HUES6 (cell line): ENCODE results near the gene PFKFB3.
"Not testable (repeated sequence)": the region's sequence is repeated elsewhere in the genome, so short reads cannot be mapped to it uniquely, and the experiment has no call there.

Experiments
- H3K27ac ChIP-seq: 2 replicates; pipeline ENCODE4 v1.7.0; 2013; ENCODE audit warnings: low read depth, mild to moderate bottlenecking, low read length, inconsistent platforms
- H3K27me3 ChIP-seq: 2 replicates; pipeline ENCODE4 v1.6.1; 2013; ENCODE audit warnings: low read length; ENCODE audit not compliant: control insufficient read depth, insufficient read depth
- H3K36me3 ChIP-seq: 2 replicates; pipeline ENCODE4 v1.6.1; 2013; ENCODE audit warnings: low read length; ENCODE audit not compliant: control insufficient read depth, insufficient read depth
- H3K4me1 ChIP-seq: 2 replicates; pipeline ENCODE4 v1.6.1; 2013; ENCODE audit warnings: low read length; ENCODE audit not compliant: control insufficient read depth, insufficient read depth
- H3K4me3 ChIP-seq: 2 replicates; pipeline ENCODE4 v1.5.1; 2013; ENCODE audit warnings: low read depth, low read length
- H3K9ac ChIP-seq: one replicate; pipeline ENCODE4 v1.6.1; 2013; ENCODE audit warnings: mild to moderate bottlenecking, low read length
- H3K9me3 ChIP-seq: 2 replicates; pipeline ENCODE4 v1.6.1; 2013; ENCODE audit warnings: low read depth, low read length; ENCODE audit not compliant: control insufficient read depth, insufficient read depth

PFKFB3 gene

GRCh38 chr10:6275022-6275997 is 72.6 kb downstream of the PFKFB3 start:
- H3K36me3 ChIP-seq: no peaks in the 10 kb centered on the region
- no peak overlapping the region for H3K4me3 ChIP-seq
- H3K4me1 ChIP-seq: peaks cover 17% of the 10 kb centered on the region; the same call in 1 of the 2 replicates
- H3K27me3 ChIP-seq: no peaks in the 10 kb centered on the region
- no peak overlapping the region for H3K9ac ChIP-seq
- peak overlapping the region; percentile 32; the same call in 1 of the 2 replicates for H3K27ac ChIP-seq
- no peaks in the 10 kb centered on the region for H3K9me3 ChIP-seq

GRCh38 chr10:6276356-6276755 is 73.6 kb downstream of the PFKFB3 start:
- no peaks in the 10 kb centered on the region for H3K9me3 ChIP-seq
- H3K36me3 ChIP-seq: no peaks in the 10 kb centered on the region
- H3K4me3 ChIP-seq: no peak overlapping the region
- peaks cover 20% of the 10 kb centered on the region; the same call in 1 of the 2 replicates for H3K4me1 ChIP-seq
- no peak overlapping the region for H3K27ac ChIP-seq
- no peak overlapping the region for H3K9ac ChIP-seq
- no peaks in the 10 kb centered on the region for H3K27me3 ChIP-seq

GRCh38 chr10:6278519-6279120 is 75.9 kb downstream of the PFKFB3 start:
- Histone ChIP-seq H3K9ac (no peak overlapping the region), H3K9me3 (no peaks in the 10 kb centered on the region), H3K27me3 (no peaks in the 10 kb centered on the region), H3K36me3 (no peaks in the 10 kb centered on the region), H3K4me3 (no peak overlapping the region), H3K4me1 (peaks cover 20% of the 10 kb centered on the region; the same call in 1 of the 2 replicates), H3K27ac (peak overlapping the region; percentile 32; the same call in 1 of the 2 replicates)

DNA sequence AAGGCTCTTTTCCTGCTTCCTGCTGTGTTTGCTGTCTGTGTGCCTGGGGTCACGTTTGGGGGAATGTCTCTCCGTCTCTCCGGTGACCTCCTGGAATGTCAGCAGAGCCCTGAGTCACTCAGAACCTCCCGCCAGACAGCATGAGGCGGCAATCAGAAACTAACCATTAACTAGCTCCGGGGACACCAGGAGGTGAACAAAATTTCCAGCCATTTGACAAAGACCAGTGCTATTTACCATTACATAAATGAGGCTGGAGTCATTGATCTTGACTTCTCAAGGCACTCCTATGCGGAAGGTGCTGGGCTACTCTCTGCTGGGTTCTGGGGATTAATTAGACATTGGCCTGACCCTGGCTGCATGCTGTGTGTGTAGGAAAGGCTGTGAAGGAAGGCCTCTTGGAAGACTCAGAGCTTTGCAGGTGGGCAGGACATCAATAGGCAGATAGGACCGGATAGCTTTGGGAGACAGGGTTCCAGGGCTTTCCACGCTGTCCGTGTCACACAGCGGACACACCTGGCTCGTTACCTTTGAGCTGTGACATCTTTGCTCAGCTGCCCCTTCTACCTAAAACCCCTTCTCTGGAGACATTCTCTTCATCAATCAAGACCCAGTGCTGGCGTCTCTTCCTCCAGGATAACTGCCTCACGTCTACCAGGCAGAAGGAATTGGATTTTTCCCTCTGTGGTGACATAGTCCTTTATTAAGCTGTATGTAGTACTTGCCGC is 77.0 kb downstream of the PFKFB3 start:
- no peaks in the 10 kb centered on the region for H3K27me3 ChIP-seq
- peak overlapping the region; percentile 41; the same call in 1 of the 2 replicates for H3K27ac ChIP-seq
- no peaks in the 10 kb centered on the region for H3K36me3 ChIP-seq
- H3K4me3 ChIP-seq: no peak overlapping the region
- H3K4me1 ChIP-seq: peaks cover 20% of the 10 kb centered on the region; the same call in 1 of the 2 replicates
- peak overlapping the region; percentile 57 for H3K9ac ChIP-seq
- H3K9me3 ChIP-seq: no peaks in the 10 kb centered on the region

DNA sequence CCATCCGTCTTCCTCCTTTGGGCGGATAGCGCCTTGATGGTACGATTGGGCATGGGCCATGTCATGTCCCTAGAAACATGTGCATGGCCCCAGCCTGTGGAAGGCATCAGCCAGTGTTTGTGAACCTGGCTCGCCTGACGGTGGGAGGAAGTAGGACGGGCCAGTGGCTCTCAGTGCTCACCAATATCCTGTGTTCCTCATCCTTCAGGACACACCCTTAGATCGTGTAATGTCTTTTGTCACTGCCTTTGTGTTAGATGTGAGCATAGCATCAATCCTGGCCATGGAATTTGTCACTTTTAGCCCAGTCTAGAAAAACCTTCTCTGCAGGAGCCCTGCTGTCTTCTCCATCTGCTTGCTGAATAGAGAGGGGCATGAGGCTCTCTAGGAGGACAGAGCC is 77.6 kb downstream of the PFKFB3 start:
- H3K27me3 ChIP-seq: no peaks in the 10 kb centered on the region
- no peak overlapping the region for H3K4me3 ChIP-seq
- H3K4me1 ChIP-seq: peaks cover 17% of the 10 kb centered on the region; the same call in 1 of the 2 replicates
- H3K36me3 ChIP-seq: no peaks in the 10 kb centered on the region
- peak overlapping the region; percentile 57 for H3K9ac ChIP-seq
- no peaks in the 10 kb centered on the region for H3K9me3 ChIP-seq
- peak overlapping the region; percentile 41; the same call in 1 of the 2 replicates for H3K27ac ChIP-seq

DNA sequence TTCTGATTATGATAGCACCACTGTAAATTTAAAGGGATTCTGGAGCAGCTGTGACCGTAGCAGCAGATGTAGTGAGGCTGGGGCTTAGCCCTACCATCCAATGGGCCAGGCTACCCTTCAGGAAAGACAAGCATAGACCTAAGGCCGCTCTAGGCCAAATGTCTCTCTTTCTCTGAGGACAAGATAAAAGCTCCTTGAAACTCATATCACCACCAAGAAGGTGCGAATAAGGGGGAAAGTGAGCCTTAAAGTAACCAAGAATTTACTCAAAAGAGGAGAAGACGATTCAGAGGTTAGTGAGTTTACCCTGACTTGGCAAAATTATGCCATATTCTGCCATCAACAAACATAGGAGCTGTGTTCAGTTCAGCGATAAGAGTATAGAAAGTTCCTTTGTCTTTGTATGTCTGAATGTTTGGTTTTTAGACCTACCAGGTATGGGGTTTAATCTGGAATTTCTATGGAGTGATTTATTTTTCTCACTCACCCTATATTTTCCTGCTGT is 79.8 kb downstream of the PFKFB3 start:
- Histone ChIP-seq H3K4me3 (no peak overlapping the region), H3K9me3 (no peaks in the 10 kb centered on the region), H3K36me3 (no peaks in the 10 kb centered on the region), H3K27ac (no peak overlapping the region), H3K27me3 (no peaks in the 10 kb centered on the region), H3K4me1 (peaks cover 17% of the 10 kb centered on the region; the same call in 1 of the 2 replicates), H3K9ac (no peak overlapping the region)

DNA sequence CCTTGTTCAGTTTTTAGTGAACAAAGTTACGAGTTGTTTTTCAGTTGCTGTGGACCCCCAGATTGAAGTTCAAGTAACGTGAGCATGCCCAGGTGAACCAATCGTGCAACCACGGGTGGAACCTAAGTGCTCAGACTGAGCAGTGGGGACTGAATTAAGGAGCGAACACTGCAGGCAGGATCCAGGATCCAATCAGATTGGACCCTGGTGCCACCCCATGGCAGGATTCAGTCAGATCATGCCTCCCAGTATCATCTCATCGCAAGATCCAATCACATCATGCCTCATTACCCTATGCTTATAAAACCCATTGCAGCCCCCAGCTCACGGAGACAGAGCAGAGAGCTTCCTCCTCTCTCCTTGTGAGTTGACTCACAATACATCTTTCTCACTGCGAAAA is 80.9 kb downstream of the PFKFB3 start:
- H3K27ac ChIP-seq: no peak overlapping the region
- H3K27me3 ChIP-seq: no peaks in the 10 kb centered on the region
- H3K4me3 ChIP-seq: no peak overlapping the region
- H3K9ac ChIP-seq: no peak overlapping the region
- H3K4me1 ChIP-seq: peaks cover 17% of the 10 kb centered on the region; the same call in 1 of the 2 replicates
- H3K36me3 ChIP-seq: no peaks in the 10 kb centered on the region
- no peaks in the 10 kb centered on the region for H3K9me3 ChIP-seq

- H3K4me1 ChIP-seq, H3K9me3 ChIP-seq, H3K36me3 ChIP-seq, H3K9ac ChIP-seq, H3K4me3 ChIP-seq, H3K27ac ChIP-seq, H3K27me3 ChIP-seq: not testable (repeated sequence)
Observed at GRCh38 chr10:6290621-6291020, 87.9 kb downstream of the PFKFB3 start.

DNA sequence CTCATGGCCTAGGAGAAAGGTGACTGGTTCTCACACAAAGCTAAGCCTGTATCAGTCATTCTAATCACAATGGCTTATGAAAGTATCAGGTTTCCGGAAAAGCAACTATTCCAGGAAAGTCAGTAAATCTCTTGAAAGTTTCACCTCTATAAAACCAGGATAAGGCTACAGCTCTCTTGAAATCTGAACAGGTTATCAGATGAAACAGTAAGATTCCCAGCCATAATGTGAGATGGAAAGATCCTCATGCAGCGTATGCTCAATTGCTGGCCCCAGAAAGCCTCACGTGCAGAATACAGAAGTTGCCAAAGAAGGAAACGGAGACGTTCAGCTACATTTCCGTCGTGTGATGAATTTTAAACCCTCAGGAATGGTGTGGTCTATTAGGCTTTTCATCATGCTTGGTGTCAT is 90.0 kb downstream of the PFKFB3 start:
- no peak overlapping the region for H3K9ac ChIP-seq
- no peak overlapping the region for H3K4me3 ChIP-seq
- 0 out of 2 replicates have a peak, but pooled peaks cover 2% of the 10 kb centered on the region for H3K9me3 ChIP-seq
- H3K27me3 ChIP-seq: no peaks in the 10 kb centered on the region
- no peak overlapping the region for H3K27ac ChIP-seq
- peaks cover 7% of the 10 kb centered on the region; the same call in 1 of the 2 replicates for H3K4me1 ChIP-seq
- no peaks in the 10 kb centered on the region for H3K36me3 ChIP-seq

- H3K36me3 ChIP-seq, H3K9ac ChIP-seq, H3K27ac ChIP-seq, H3K9me3 ChIP-seq, H3K4me1 ChIP-seq, H3K4me3 ChIP-seq, H3K27me3 ChIP-seq: not testable (repeated sequence)
Observed at GRCh38 chr10:6296425-6296824, 93.7 kb downstream of the PFKFB3 start.
